Peyer's patch (tissue), 4 donors: ENCODE data around the gene CCDC89.

Experiments used
- POLR2A ChIP-seq, 2 donors: fragments of 450-650 bp; IDR thresholded peaks; one replicate each; pipeline ENCODE4 v1.5.1; 2017; ENCODE audit warnings: antibody characterized with exemption in 2 of 2, mild to moderate bottlenecking in 2 of 2, moderate library complexity in 2 of 2
- TF ChIP-seq, protein P1 (sequence below), 6 experiments: fragments of 450-650 bp in 4 of 6; fragments of 200-600 bp in 2 of 6; sonication (generic) in 1 of 6; IDR thresholded peaks; one replicate each; pipeline ENCODE4 v1.5.1; 2017 to 2019; ENCODE audit warnings: antibody characterized with exemption in 6 of 6, mild to moderate bottlenecking in 3 of 6, moderate library complexity in 1 of 6

DNA sequence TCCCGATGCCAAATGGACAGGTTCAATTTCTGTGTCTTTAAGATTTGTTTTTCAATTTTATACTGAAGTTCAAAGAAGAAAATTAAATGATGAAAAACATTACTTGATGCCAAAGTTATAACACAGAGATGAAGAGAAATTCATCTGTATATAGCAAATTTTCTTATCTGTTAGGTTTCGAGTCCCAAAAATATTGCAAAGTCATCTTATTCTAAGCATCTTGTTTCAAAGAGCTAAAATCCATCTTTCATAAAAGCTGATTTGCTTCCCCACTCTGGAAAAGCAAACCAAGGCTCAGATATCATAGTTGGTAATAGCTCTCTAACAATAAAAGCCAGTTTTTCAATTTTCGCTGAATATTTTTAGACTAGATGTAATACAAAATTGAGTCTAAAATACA lies 19.0 kb upstream of the CCDC89 start:
- no peak for TF ChIP-seq POLR2A (IDR thresholded peaks at IDR 0.05)
- TF ChIP-seq, protein P1, sequence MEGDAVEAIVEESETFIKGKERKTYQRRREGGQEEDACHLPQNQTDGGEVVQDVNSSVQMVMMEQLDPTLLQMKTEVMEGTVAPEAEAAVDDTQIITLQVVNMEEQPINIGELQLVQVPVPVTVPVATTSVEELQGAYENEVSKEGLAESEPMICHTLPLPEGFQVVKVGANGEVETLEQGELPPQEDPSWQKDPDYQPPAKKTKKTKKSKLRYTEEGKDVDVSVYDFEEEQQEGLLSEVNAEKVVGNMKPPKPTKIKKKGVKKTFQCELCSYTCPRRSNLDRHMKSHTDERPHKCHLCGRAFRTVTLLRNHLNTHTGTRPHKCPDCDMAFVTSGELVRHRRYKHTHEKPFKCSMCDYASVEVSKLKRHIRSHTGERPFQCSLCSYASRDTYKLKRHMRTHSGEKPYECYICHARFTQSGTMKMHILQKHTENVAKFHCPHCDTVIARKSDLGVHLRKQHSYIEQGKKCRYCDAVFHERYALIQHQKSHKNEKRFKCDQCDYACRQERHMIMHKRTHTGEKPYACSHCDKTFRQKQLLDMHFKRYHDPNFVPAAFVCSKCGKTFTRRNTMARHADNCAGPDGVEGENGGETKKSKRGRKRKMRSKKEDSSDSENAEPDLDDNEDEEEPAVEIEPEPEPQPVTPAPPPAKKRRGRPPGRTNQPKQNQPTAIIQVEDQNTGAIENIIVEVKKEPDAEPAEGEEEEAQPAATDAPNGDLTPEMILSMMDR (IDR thresholded peaks at IDR 0.05), result no peak
